A673 (cell line): Measurements from ENCODE around the gene PREX1.

Experiments used
- EZH2 ChIP-seq: fragments of 200-600 bp; sonication (generic); IDR thresholded peaks from 2 replicates; pipeline ENCODE4 v1.6.1; 2017; ENCODE audit warnings: borderline replicate concordance, low read depth, mild to moderate bottlenecking, mixed read lengths, antibody characterized with exemption, low read length; ENCODE audit not compliant: poor library complexity, severe bottlenecking
- TF ChIP-seq, protein P1 (sequence below): fragments of 300-800, 200-600 bp; sonication (generic); conservative IDR thresholded peaks from 2 replicates; pipeline ENCODE4 v1.5.1; 2017; ENCODE audit warnings: low read depth, mild to moderate bottlenecking, antibody characterized with exemption, low read length, moderate library complexity, mixed read lengths

DNA sequence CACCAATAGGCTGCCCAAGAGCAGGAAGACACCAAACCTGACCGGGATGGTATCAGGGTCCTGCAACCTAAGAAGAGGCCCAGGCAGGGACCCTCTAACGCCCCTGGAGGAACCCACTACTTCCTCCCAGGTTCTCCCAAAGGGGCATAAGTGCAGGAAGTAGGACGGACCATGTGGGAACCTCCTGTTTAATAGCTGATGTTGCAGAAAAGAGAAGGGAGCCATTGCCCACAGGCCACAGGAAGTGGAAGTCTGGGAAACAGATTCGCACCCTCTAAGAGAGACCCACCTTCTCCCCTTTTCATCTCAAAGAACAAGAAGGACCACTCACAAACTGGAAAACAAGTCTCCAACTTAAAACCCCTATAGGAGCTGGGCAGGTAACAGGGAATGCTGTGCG, 18.1 kb downstream of the PREX1 start:
- TF ChIP-seq, protein P1, sequence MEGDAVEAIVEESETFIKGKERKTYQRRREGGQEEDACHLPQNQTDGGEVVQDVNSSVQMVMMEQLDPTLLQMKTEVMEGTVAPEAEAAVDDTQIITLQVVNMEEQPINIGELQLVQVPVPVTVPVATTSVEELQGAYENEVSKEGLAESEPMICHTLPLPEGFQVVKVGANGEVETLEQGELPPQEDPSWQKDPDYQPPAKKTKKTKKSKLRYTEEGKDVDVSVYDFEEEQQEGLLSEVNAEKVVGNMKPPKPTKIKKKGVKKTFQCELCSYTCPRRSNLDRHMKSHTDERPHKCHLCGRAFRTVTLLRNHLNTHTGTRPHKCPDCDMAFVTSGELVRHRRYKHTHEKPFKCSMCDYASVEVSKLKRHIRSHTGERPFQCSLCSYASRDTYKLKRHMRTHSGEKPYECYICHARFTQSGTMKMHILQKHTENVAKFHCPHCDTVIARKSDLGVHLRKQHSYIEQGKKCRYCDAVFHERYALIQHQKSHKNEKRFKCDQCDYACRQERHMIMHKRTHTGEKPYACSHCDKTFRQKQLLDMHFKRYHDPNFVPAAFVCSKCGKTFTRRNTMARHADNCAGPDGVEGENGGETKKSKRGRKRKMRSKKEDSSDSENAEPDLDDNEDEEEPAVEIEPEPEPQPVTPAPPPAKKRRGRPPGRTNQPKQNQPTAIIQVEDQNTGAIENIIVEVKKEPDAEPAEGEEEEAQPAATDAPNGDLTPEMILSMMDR, result no peak
- TF ChIP-seq EZH2, result no peak
